Measurements from ENCODE around the gene EPAS1. TPM values are rescaled to one million over a fixed set of nuclear protein-coding genes. Genes with fewer than 3 reads are reported as not detected.

Gene EPAS1
- total RNA-seq, 1 experiment from 2014 or later, result 77.3 TPM

- intact Hi-C loops (cut with micrococcal nuclease; ENCODE audit: unreplicated experiment), result loop anchor here (5.0 to 10.0 kb wide), 2 partner anchors 144 to 291 kb away; no protein-coding TSS in a partner anchor
- ChIA-PET CTCF (no interaction called here), POLR2A (no interaction called here)
- Mint-ChIP-seq H3K9me3 (ENCODE audit: unreplicated experiment) (no peaks in the 10 kb centered on the region), H3K27ac (ENCODE audit: unreplicated experiment) (no peak overlapping the region), H3K4me1 (ENCODE audit: low read depth, unreplicated experiment) (no peaks in the 10 kb centered on the region), H3K36me3 (ENCODE audit: insufficient read depth, unreplicated experiment) (peaks cover 33% of the 10 kb centered on the region), H3K4me3 (ENCODE audit: unreplicated experiment) (no peak overlapping the region), H3K27me3 (ENCODE audit: insufficient read depth, unreplicated experiment) (no peaks in the 10 kb centered on the region)
- no peaks in the 10 kb centered on the region for H3K9me3 ChIP-seq
- peaks cover 6% of the 10 kb centered on the region for H3K36me3 ChIP-seq (ENCODE audit: control insufficient read depth, insufficient read depth, low read length)
- DNase-seq, result no peak
- TF ChIP-seq CTCF (IDR thresholded peaks at IDR 0.05; ENCODE audit: insufficient read depth in 1 of 2, low read depth in 1 of 2, low read length in 1 of 2, severe bottlenecking in 1 of 2, unreplicated experiment in 1 of 2), result no peak
- no peaks in the 10 kb centered on the region for H3K27me3 ChIP-seq (replicated peaks; ENCODE audit: control insufficient read depth, insufficient read depth, low read length)
- no peak overlapping the region for H3K4me3 ChIP-seq (ENCODE audit: low read depth, low read length)
- no peaks in the 10 kb centered on the region for H3K4me1 ChIP-seq
- no TSS peak for BruUV-seq (replicated peaks)
Measured at GRCh38 chr2:46368401-46368800, 71.2 kb downstream of the EPAS1 start.

GRCh38 chr2:46369783-46370182, 72.6 kb downstream of the EPAS1 start:
- no peaks in the 10 kb centered on the region for H3K27me3 ChIP-seq (replicated peaks; ENCODE audit: control insufficient read depth, insufficient read depth, low read length)
- Mint-ChIP-seq H3K9me3 (ENCODE audit: unreplicated experiment) (no peaks in the 10 kb centered on the region), H3K4me3 (ENCODE audit: unreplicated experiment) (no peak overlapping the region), H3K27me3 (ENCODE audit: insufficient read depth, unreplicated experiment) (no peaks in the 10 kb centered on the region), H3K36me3 (ENCODE audit: insufficient read depth, unreplicated experiment) (peaks cover 35% of the 10 kb centered on the region), H3K27ac (ENCODE audit: unreplicated experiment) (no peak overlapping the region), H3K4me1 (ENCODE audit: low read depth, unreplicated experiment) (no peaks in the 10 kb centered on the region)
- peaks cover 6% of the 10 kb centered on the region for H3K36me3 ChIP-seq (ENCODE audit: control insufficient read depth, insufficient read depth, low read length)
- DNase-seq, result no peak
- CTCF ChIA-PET, result no interaction called here
- no peaks in the 10 kb centered on the region for H3K4me1 ChIP-seq
- no peak for TF ChIP-seq CTCF (IDR thresholded peaks at IDR 0.05; ENCODE audit: insufficient read depth in 1 of 2, low read depth in 1 of 2, low read length in 1 of 2, severe bottlenecking in 1 of 2, unreplicated experiment in 1 of 2)
- intact Hi-C loops (cut with micrococcal nuclease; ENCODE audit: unreplicated experiment), result loop anchor here (5.0 to 10.0 kb wide), 2 partner anchors 145 to 292 kb away; no protein-coding TSS in a partner anchor
- no peaks in the 10 kb centered on the region for H3K9me3 ChIP-seq
- no peak overlapping the region for H3K4me3 ChIP-seq (ENCODE audit: low read depth, low read length)
- no TSS peak for BruUV-seq (replicated peaks)
- POLR2A ChIA-PET, result no interaction called here

- H3K36me3 Mint-ChIP-seq (ENCODE audit: insufficient read depth, unreplicated experiment), result peaks cover 31% of the 10 kb centered on the region
- no peaks in the 10 kb centered on the region for H3K4me1 ChIP-seq
- intact Hi-C loops (cut with micrococcal nuclease; ENCODE audit: unreplicated experiment), result no loop called here
- H3K4me3 ChIP-seq (ENCODE audit: low read depth, low read length), result no peak overlapping the region
- no peaks in the 10 kb centered on the region for H3K4me1 Mint-ChIP-seq (ENCODE audit: low read depth, unreplicated experiment)
- H3K9me3 ChIP-seq, result no peaks in the 10 kb centered on the region
- H3K36me3 ChIP-seq (ENCODE audit: control insufficient read depth, insufficient read depth, low read length), result peaks cover 6% of the 10 kb centered on the region
- ChIA-PET CTCF (interaction anchor here (0.5 kb wide), 1 partner anchor 71 kb away, joined by 4 read pairs; no protein-coding TSS in a partner anchor), POLR2A (no interaction called here)
- no peak for TF ChIP-seq CTCF (IDR thresholded peaks at IDR 0.05; ENCODE audit: insufficient read depth in 1 of 2, low read depth in 1 of 2, low read length in 1 of 2, severe bottlenecking in 1 of 2, unreplicated experiment in 1 of 2)
- H3K9me3 Mint-ChIP-seq (ENCODE audit: unreplicated experiment), result no peaks in the 10 kb centered on the region
- H3K27ac Mint-ChIP-seq (ENCODE audit: unreplicated experiment), result no peak overlapping the region
- no peaks in the 10 kb centered on the region for H3K27me3 ChIP-seq (replicated peaks; ENCODE audit: control insufficient read depth, insufficient read depth, low read length)
- DNase-seq, result no peak
- no peak overlapping the region for H3K4me3 Mint-ChIP-seq (ENCODE audit: unreplicated experiment)
- no peaks in the 10 kb centered on the region for H3K27me3 Mint-ChIP-seq (ENCODE audit: insufficient read depth, unreplicated experiment)
- BruUV-seq (replicated peaks), result no TSS peak
Measured at GRCh38 chr2:46371854-46372253, 74.6 kb downstream of the EPAS1 start.
